ENCODE data around the gene ATP6AP1. TPM values are rescaled to one million over a fixed set of nuclear protein-coding genes. Genes with fewer than 3 reads are reported as not detected.

ATP6AP1 gene
- total RNA-seq, 4 donors from 2014 or later, result 33.6 to 94.5 (median 43.9) TPM

DNA sequence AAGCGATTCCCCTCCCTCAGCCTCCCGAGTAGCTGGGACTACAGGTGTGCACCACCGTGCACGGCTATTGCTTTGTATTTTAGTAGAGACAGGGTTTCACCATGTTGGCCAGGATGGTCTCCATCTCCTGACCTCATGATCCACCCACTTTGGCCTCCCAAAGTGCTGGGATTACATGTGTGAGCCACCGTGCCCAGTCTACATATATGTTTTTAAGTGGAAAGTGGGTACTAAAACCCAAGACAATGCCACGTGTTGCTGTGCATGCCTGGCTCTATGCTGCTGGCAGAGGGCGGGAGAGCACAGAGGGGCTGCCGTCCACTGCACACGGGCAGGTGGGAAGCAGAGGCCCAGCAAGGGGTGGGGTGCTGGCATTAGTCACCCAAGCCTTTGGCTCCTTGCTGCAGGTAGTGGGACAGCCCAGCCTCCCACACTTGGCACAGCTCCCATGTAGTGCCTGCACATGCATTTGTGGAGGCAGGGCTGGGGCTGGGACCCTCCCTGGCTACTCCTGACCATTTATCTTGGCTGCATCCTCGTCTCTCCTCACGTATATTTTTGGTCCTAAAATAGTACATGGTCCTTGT lies 45.9 kb upstream of the ATP6AP1 start:
- TF ChIP-seq, protein P1, sequence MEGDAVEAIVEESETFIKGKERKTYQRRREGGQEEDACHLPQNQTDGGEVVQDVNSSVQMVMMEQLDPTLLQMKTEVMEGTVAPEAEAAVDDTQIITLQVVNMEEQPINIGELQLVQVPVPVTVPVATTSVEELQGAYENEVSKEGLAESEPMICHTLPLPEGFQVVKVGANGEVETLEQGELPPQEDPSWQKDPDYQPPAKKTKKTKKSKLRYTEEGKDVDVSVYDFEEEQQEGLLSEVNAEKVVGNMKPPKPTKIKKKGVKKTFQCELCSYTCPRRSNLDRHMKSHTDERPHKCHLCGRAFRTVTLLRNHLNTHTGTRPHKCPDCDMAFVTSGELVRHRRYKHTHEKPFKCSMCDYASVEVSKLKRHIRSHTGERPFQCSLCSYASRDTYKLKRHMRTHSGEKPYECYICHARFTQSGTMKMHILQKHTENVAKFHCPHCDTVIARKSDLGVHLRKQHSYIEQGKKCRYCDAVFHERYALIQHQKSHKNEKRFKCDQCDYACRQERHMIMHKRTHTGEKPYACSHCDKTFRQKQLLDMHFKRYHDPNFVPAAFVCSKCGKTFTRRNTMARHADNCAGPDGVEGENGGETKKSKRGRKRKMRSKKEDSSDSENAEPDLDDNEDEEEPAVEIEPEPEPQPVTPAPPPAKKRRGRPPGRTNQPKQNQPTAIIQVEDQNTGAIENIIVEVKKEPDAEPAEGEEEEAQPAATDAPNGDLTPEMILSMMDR (IDR thresholded peaks at IDR 0.05; ENCODE audit: low read depth), result no peak

DNA sequence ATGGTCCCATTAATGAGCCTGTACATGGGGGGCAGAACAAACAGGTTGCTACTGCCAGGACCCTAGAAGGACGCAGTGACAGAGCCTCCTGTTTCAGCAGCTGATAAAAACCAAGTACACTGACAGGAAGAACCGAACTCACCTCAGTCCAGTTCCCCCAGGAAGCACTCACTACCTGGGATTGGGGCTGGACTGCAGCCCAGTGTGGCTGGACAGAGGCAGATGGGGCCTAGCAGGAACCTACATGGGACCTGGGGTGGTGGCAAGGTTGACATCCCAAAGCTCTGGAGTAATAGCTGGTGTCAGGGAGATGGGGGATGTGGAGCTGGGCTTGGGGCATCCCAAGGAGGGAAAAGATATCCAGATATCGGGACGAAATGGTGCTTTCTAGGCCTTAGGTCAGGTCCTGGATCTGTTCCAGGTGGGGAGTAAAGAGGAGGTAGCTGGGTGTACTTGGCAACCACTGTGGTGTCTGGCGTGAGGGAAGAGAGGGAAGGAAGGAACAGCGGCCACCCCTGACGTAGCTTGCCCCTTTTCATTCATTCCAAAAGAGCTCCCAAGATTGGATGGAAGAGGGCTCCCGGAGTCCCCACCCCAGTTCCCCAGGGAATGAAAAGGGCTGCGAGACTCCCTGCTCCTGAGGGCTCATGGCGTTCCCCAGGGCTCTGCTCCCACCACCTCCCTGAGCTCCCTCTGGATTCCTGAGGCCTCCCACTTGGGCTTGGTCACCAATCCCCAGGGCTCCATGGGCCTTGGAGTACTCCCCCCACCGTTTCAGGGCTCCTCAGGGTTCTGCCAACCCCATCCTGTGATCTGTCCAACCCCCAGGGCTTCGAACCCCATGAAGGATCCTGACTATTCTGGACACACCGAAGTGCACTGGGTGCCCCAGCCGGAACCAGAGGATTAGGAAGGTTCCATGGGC lies 44.9 kb upstream of the ATP6AP1 start:
- TF ChIP-seq, protein P1 (IDR thresholded peaks at IDR 0.05; ENCODE audit: low read depth), result no peak

DNA sequence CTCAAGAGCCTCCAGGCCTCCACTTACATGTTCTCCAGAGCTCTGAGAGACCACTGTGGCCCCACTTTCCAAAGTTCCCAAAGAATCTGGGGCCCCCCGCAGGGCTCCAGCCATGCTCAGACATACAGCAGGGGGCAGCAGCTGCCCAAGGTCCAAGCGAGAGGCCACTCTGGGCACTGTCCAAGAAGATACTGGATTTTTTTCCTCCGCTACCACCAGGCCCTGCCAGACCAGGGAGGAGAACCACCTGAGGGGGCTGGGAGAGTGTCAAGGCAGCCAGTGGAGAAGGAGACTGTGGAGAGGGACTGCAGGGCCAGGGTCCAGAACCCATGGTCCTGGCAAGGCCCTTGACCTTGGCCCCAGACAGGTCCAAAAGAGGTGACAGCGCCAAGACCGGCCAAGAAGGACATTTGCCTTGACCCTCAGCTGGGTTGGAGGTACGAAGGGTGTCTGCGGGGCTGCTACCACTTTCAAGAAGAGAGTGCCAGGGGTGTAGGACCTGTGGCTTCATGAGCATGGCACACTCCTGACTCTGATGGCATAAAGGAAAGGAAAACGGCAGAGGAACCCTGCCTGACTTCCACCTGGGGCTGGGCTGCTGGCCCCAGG lies 44.1 kb upstream of the ATP6AP1 start:
- TF ChIP-seq, protein P1 (IDR thresholded peaks at IDR 0.05; ENCODE audit: low read depth), result no peak

DNA sequence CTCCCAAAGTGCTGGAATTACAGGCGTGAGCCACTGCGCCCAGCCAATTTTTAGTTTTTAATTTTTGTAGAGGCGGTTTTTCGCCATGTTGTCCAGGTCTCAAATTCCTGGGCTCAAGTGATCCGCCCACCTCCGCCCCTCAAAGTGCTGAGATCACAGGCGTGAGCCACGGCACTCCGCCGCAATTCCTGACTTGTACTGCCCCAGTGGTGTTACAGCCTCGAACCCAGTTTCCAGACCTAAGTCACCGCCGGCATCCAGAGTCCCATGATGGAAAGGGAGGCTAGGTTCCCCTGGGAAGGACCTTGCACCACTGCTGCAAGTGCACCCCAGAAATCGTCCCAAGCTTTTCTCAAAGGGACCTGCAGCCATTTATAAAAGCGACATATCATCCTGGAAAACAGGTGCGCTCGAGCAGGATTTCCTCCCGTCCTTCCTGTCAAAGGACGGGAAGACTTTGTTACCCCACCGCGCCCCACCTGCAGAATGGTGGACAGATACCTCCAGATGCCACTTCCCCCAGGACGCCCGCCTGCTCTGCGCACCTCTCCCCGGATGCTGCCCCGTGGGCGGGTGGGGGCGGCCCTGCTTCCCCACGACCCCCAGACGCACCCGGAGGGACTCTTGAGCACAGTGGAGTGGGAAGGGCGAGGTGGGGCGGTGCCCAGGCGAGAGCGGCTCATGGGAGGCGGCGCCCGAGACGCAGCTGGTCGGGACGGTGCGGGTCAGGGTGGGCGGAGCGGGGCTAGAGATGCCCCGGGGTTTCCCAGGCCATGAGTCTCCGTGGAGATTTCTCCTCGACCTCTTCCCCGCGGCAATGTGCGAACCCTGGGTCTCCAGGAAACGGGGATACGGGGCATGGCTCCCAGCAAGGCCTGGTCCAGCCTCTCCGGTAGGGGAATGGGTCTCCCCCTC lies 31.2 kb upstream of the ATP6AP1 start:
- TF ChIP-seq, protein P1 (IDR thresholded peaks at IDR 0.05; ENCODE audit: low read depth), result no peak

DNA sequence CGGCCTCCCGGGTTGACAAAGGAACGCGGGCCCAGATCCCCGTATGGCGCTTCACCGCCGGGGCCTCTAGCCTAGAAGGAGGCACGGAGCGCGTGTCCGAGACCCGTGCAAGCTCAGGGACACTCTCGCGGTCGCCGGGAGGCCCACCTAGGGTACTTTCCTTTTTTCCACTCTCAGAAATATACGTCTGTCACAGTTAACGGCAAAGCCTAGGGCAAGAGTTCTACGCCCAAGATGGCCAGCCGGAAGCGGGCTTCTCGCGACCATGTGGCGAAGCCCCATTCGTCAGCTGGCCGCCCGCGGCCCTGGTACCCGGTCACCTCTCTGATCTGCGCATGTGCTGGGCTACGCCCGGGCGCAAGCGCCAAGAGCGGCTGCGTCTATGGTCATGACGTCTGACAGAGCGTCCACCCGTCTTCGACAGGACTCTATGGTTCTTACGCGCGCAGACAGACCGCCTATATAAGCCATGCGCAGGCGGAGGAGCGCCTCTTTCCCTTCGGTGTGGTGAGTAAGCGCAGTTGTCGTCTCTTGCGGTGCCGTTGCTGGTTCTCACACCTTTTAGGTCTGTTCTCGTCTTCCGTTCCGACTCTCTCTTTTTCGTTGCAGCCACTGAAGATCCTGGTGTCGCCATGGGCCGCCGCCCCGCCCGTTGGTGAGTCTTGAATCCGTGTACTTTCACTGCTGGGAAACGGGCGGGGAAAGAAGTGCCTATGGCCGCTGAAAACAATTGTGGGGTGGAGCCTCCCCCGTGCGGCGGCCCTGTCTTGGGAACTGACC lies 30.4 kb upstream of the ATP6AP1 start, which contains the start of gene RPL10:
RPL10 (plus strand) TSS at position 490 of the 780 bp plus-strand sequence; CDS start at position 633, 143 bp downstream.
- TF ChIP-seq, protein P1 (IDR thresholded peaks at IDR 0.05; ENCODE audit: low read depth), result no peak
